Right lobe of liver (tissue), 6 donors: Measurements from ENCODE around the gene NT5DC3. TPM values are rescaled to one million over a fixed set of nuclear protein-coding genes. Genes with fewer than 3 reads are reported as not detected.

ENCODE experiments used
- ATAC-seq, 4 donors: fragments of 200-7000 bp; cut with Tn5 transposase; one replicate each; pipeline ENCODE4 v1.9.1; 2020; ENCODE audit warnings: mild to moderate bottlenecking in 4 of 4, moderate library complexity in 4 of 4
- DNase-seq, 3 donors: peaks; one replicate each; pipeline ENCODE4 v3.0.0-alpha.2; 2020
- H3K27ac ChIP-seq, 3 donors: fragments of 200-600 bp; one replicate each; pipeline ENCODE4 v1.8.0; 2022
- H3K27me3 ChIP-seq, 2 donors: fragments of 200-600 bp; one replicate each; pipeline ENCODE4 v1.8.0; 2022
- H3K36me3 ChIP-seq, 4 donors: fragments of 200-600 bp; sonication (generic) in 1 of 4; one replicate each; pipeline versions ENCODE4 v1.5.1 to v1.8.0; 2017 to 2022; ENCODE audit warnings: control low read depth in 1 of 4
- H3K4me1 ChIP-seq, 4 donors: fragments of 200-600 bp; sonication (generic) in 1 of 4; one replicate each; pipeline versions ENCODE4 v1.5.1 to v1.8.0; 2017 to 2022; ENCODE audit warnings: control low read depth in 1 of 4
- H3K4me3 ChIP-seq, 3 donors: fragments of 200-600 bp; one replicate each; pipeline ENCODE4 v1.8.0; 2022
- H3K9me3 ChIP-seq, 4 donors: fragments of 200-600 bp; sonication (generic) in 1 of 4; one replicate each; pipeline versions ENCODE4 v1.5.1 to v1.8.0; 2017 to 2022; ENCODE audit warnings: control low read depth in 1 of 4
- CTCF ChIP-seq, 4 donors: fragments of 200-600 bp in 3 of 4; fragments of 450-650 bp in 1 of 4; IDR thresholded peaks; one replicate each; pipeline versions ENCODE4 v1.5.1 to v1.8.0; 2016 to 2022; ENCODE audit warnings: antibody characterized with exemption in 4 of 4, mild to moderate bottlenecking in 2 of 4
- POLR2A ChIP-seq: fragments of 450-650 bp; IDR thresholded peaks from one replicate; pipeline ENCODE4 v1.6.1; 2017; ENCODE audit warnings: antibody characterized with exemption, mild to moderate bottlenecking
- WGBS: methylation state at CpG from one replicate; pipeline ENCODE4 v1.1.6; 2018; ENCODE audit warnings: low coverage, low lambda C conversion rate; ENCODE audit not compliant: insufficient coverage; ENCODE audit errors: missing lambda C conversion rate; 5-methylcytosine and 5-hydroxymethylcytosine counted together
- intact Hi-C, 2 donors: fragments of 100-400 bp; cut with DNase I; formaldehyde crosslinking; loops; one replicate each; pipeline versions ENCODE4 v1.11.2 to v1.14.1; 2022
- total RNA-seq, 6 experiments: library from RNA; depleted of rRNA in 2 of 6; stranded (reverse); fragments of >200 nt in 2 of 6; fragmentation: NEBNext Ultra II Directional in 3 of 6; extraction: Animal tissue kit (Norgen Biotek cat#: 25700) in 3 of 6; gene quantifications; one replicate each; pipeline versions ENCODE4 v1.1.0 to v1.2.4, GENCODE V29; 2016 to 2023
- donor health status: DM: no; HTN: yes; CAD: no.
- donor health status: DM: no; HTN: no; CAD: no.
- donor health status: DM: no; HTN: no; CAD: no.
- donor health status: DM: no; HTN: yes; CAD: no.
- donor health status: DM: no; HTN: yes; CAD: no.

NT5DC3 gene
- total RNA-seq, 6 experiments from 2014 or later = 3.3 to 10.2 (median 6.6) TPM

GRCh38 chr12:103758310-103759089 lies 82.5 kb downstream of the NT5DC3 start:
- Histone ChIP-seq H3K4me3 (no peak overlapping the region), H3K27me3 (no peaks in the 10 kb centered on the region), H3K36me3 (peaks cover 0 to 3% (median 0%) of the 10 kb centered on the region in 4 donors), H3K4me1 (no peaks in the 10 kb centered on the region), H3K27ac (no peak overlapping the region), H3K9me3 (no peaks in the 10 kb centered on the region)
- intact Hi-C loops = no loop called here
- 80% methylated on average over 1 of the region's 10 CpGs for WGBS
- ATAC-seq (peak in 2 of 4 donors; percentile 17 to 23), DNase-seq (peak in 1 of 3 donors; percentile 54)
- TF ChIP-seq POLR2A (no peak), CTCF (IDR thresholded peaks at IDR 0.05) (no peak)

- WGBS = 90% methylated on average over 1 of the region's 1 CpG
- intact Hi-C loops = no loop called here
- no peak overlapping the region for H3K4me3 ChIP-seq
- DNase-seq (no peak), ATAC-seq (no peak)
- TF ChIP-seq POLR2A (no peak), CTCF (IDR thresholded peaks at IDR 0.05) (no peak)
- no peaks in the 10 kb centered on the region for H3K27me3 ChIP-seq
- H3K9me3 ChIP-seq = no peaks in the 10 kb centered on the region
- H3K4me1 ChIP-seq = no peaks in the 10 kb centered on the region
- peaks cover 0 to 3% (median 0%) of the 10 kb centered on the region in 4 donors for H3K36me3 ChIP-seq
- H3K27ac ChIP-seq = no peak overlapping the region
Observed at GRCh38 chr12:103757248-103757647, 83.8 kb downstream of the NT5DC3 start.

- intact Hi-C loops = no loop called here
- DNase-seq = no peak
- Histone ChIP-seq H3K27me3 (no peaks in the 10 kb centered on the region), H3K27ac (no peak overlapping the region), H3K9me3 (no peaks in the 10 kb centered on the region), H3K4me3 (no peak overlapping the region), H3K36me3 (peaks cover 0 to 3% (median 0%) of the 10 kb centered on the region in 4 donors), H3K4me1 (no peaks in the 10 kb centered on the region)
- TF ChIP-seq POLR2A (no peak), CTCF (IDR thresholded peaks at IDR 0.05) (no peak)
- no peak for ATAC-seq
- WGBS = 86% methylated on average over 1 of the region's 5 CpGs
Observed at GRCh38 chr12:103756443-103756842, 84.6 kb downstream of the NT5DC3 start.

- intact Hi-C loops = no loop called here
- WGBS = 0% methylated on average over 1 of the region's 3 CpGs
- ATAC-seq = no peak
- Histone ChIP-seq H3K4me1 (no peaks in the 10 kb centered on the region), H3K36me3 (peaks cover 0 to 3% (median 0%) of the 10 kb centered on the region in 4 donors), H3K27ac (no peak overlapping the region), H3K9me3 (no peaks in the 10 kb centered on the region), H3K4me3 (no peak overlapping the region), H3K27me3 (no peaks in the 10 kb centered on the region)
- TF ChIP-seq CTCF (IDR thresholded peaks at IDR 0.05) (no peak), POLR2A (no peak)
- no peak for DNase-seq
Observed at GRCh38 chr12:103755425-103755824, 85.6 kb downstream of the NT5DC3 start.
